Psoas muscle (tissue), 8 donors: ENCODE data around the gene MPHOSPH9. TPM values are rescaled to one million over a fixed set of nuclear protein-coding genes. Genes with fewer than 3 reads are reported as not detected.

Experiments
- ATAC-seq, 4 donors: fragments of 200-7000 bp; cut with Tn5 transposase; one replicate each; pipeline ENCODE4 v1.9.1; 2020; ENCODE audit warnings: moderate library complexity in 3 of 4, mild to moderate bottlenecking in 2 of 4
- DNase-seq, 2 donors: peaks; one replicate each; pipeline ENCODE4 v3.0.0-alpha.2; 2020
- H3K27ac ChIP-seq: fragments of 200-600 bp; one replicate; pipeline ENCODE4 v1.8.0; 2022
- H3K27me3 ChIP-seq, 3 donors: fragments of 200-600 bp in 1 of 3; one replicate each; pipeline versions ENCODE4 v1.6.1 to v1.8.0; 2013 to 2022; ENCODE audit warnings: low read length in 2 of 3, mild to moderate bottlenecking in 2 of 3, moderate library complexity in 1 of 3; ENCODE audit not compliant: insufficient read depth in 3 of 3
- H3K36me3 ChIP-seq, 2 donors: fragments of 200-600 bp in 1 of 2; one replicate each; pipeline versions ENCODE4 v1.6.1 to v1.8.0; 2013 to 2022; ENCODE audit warnings: low read depth in 1 of 2, mild to moderate bottlenecking in 1 of 2, moderate library complexity in 1 of 2; ENCODE audit not compliant: insufficient read depth in 1 of 2
- H3K4me1 ChIP-seq: fragments of 200-600 bp; one replicate; pipeline ENCODE4 v1.8.0; 2022
- H3K4me3 ChIP-seq: fragments of 200-600 bp; one replicate; pipeline ENCODE4 v1.8.0; 2022; ENCODE audit warnings: mild to moderate bottlenecking
- H3K9me3 ChIP-seq: fragments of 200-600 bp; one replicate; pipeline ENCODE4 v1.8.0; 2022
- WGBS, 3 donors: extraction: QIAGEN DNeasy Blood & Tissue Kit; methylation state at CpG; one replicate each; pipeline versions ENCODE4 v1.1.6 to v1.1.7; 2013; 5-methylcytosine and 5-hydroxymethylcytosine counted together
- intact Hi-C, 2 donors: fragments of 100-400 bp; cut with DNase I; formaldehyde crosslinking; loops; one replicate each; pipeline versions ENCODE4 v1.11.0 to v1.14.2; 2022
- polyA plus RNA-seq, 3 donors: library from polyadenylated mRNA; stranded (reverse); fragments of 200-250 nt; gene quantifications; one replicate each; pipeline ENCODE4 v1.2.3, GENCODE V29; 2013
- total RNA-seq, 4 donors: library from RNA; stranded (reverse); fragmentation: NEBNext Ultra II Directional in 2 of 4; extraction: Animal tissue kit (Norgen Biotek cat#: 25700) in 2 of 4; gene quantifications; one replicate each; pipeline versions ENCODE4 v1.2.1 to v1.2.4, GENCODE V29; 2021 to 2023
- TF ChIP-seq, protein P1 (sequence below): fragments of 200-600 bp; IDR thresholded peaks from one replicate; pipeline ENCODE4 v1.8.0; 2022; ENCODE audit warnings: antibody characterized with exemption
- donor health status: healthy with polysubstance abuse.
- donor health status: DM: no; HTN: no; CAD: no; lungs with moderate emphysema.
- donor health status: Bipolar disorder and iron deficiency.
- donor health status: healthy.
- donor health status: DM: yes; HTN: yes; CAD: no.
- donor health status: DM: no; HTN: no; CAD: no.
- donor health status: DM: no; HTN: no; CAD: no.
- donor health status: DM: yes; HTN: yes; CAD: no.

MPHOSPH9 gene
- total and polyA plus RNA-seq, 7 donors, result 3.2 to 14.4 (median 8.7) TPM

- DNase-seq, result peak; percentile 37 to 56
- Histone ChIP-seq H3K4me1 (peaks cover 15% of the 10 kb centered on the region), H3K4me3 (peak overlapping the region; percentile 30), H3K9me3 (no peaks in the 10 kb centered on the region), H3K36me3 (no peaks in the 10 kb centered on the region), H3K27ac (peak overlapping the region; percentile 74), H3K27me3 (no peaks in the 10 kb centered on the region)
- intact Hi-C loops, result no loop called here
- TF ChIP-seq, protein P1, sequence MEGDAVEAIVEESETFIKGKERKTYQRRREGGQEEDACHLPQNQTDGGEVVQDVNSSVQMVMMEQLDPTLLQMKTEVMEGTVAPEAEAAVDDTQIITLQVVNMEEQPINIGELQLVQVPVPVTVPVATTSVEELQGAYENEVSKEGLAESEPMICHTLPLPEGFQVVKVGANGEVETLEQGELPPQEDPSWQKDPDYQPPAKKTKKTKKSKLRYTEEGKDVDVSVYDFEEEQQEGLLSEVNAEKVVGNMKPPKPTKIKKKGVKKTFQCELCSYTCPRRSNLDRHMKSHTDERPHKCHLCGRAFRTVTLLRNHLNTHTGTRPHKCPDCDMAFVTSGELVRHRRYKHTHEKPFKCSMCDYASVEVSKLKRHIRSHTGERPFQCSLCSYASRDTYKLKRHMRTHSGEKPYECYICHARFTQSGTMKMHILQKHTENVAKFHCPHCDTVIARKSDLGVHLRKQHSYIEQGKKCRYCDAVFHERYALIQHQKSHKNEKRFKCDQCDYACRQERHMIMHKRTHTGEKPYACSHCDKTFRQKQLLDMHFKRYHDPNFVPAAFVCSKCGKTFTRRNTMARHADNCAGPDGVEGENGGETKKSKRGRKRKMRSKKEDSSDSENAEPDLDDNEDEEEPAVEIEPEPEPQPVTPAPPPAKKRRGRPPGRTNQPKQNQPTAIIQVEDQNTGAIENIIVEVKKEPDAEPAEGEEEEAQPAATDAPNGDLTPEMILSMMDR, result no peak
- WGBS, 3 donors, result 30 to 47% (median 30%) methylated on average over 12 of the region's 12 CpGs
- ATAC-seq, result peak; percentile 85 to 94 (median 92)
Observed at GRCh38 chr12:123131879-123132402, 101.0 kb downstream of the MPHOSPH9 start.

DNA sequence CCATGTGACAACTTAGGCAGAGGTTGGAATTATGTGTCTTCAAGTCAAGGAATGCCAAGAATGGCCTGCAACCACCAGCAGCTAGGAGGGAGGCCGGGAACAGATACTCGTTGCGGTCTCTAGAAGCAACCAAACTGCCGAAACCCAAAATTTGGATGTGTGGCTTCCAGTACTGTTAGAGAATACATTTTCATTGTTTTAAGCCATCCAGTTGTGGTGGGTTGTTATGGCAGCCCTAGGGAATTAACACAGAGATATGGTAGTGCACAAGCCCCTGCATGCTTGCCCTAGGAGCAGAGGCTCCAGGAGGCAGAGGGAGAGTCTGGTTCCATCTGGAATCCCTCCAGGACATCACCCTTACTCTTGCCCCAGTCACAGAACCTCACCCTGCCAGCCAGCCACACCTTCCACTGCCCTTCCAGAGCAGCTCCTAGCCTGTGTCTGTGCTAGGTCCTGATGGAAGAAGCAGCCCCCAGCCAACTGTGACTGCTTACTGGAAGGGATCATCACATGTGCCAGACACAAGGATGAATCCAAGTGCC lies 101.6 kb downstream of the MPHOSPH9 start:
- no peaks in the 10 kb centered on the region for H3K36me3 ChIP-seq
- peak overlapping the region; percentile 30 for H3K4me3 ChIP-seq
- no peaks in the 10 kb centered on the region for H3K27me3 ChIP-seq
- peaks cover 21% of the 10 kb centered on the region for H3K4me1 ChIP-seq
- peak; percentile 26 to 73 (median 41) for ATAC-seq
- H3K27ac ChIP-seq, result peak overlapping the region; percentile 74
- H3K9me3 ChIP-seq, result no peaks in the 10 kb centered on the region
- TF ChIP-seq, protein P1, result no peak
- DNase-seq, result no peak
- 66 to 93% (median 81%) methylated on average over 4 of the region's 4 CpGs for WGBS, 3 donors
- intact Hi-C loops, result no loop called here

DNA sequence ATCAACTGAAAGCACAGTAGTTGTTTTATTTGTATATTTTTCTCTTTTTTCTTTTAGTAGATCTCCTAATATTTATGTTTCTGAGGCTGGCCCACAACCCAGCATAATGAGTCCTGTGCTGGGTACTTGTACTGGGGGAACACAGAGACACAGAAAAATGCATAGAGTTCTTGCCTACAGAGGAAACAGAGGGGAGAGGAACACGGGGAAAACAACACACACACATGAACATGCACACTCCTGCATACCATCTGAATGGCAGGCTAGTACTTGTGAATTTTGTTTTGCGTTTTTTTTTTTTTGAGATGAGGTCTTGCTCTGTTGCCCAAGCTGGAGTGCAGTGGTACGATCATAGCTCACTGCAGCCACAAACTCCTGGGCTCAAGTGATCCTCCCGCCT lies 103.3 kb downstream of the MPHOSPH9 start:
- H3K27ac ChIP-seq, result no peak overlapping the region
- no peaks in the 10 kb centered on the region for H3K9me3 ChIP-seq
- WGBS, 3 donors, result 88 to 91% (median 90%) methylated on average over 4 of the region's 4 CpGs
- H3K27me3 ChIP-seq, result no peaks in the 10 kb centered on the region
- TF ChIP-seq, protein P1, result no peak
- no peak overlapping the region for H3K4me3 ChIP-seq
- intact Hi-C loops, result no loop called here
- DNase-seq (no peak), ATAC-seq (no peak)
- no peaks in the 10 kb centered on the region for H3K36me3 ChIP-seq
- peaks cover 26% of the 10 kb centered on the region for H3K4me1 ChIP-seq

DNA sequence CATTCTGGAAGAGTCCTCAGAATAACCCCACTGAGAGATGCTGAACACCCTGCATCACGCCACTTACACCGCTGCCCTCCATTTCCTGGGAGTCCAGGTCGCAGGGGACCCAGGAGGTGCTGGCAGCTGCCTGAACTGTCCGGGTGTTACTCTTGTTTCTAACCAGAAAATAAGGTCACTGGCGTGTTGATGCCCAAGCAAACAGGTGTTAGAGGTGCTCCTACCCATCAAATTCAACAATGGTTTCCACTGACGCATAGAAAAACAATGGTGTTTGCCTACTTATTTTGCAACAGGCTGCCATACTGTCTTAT lies 105.8 kb downstream of the MPHOSPH9 start:
- peaks cover 23% of the 10 kb centered on the region for H3K4me1 ChIP-seq

More for the DNA sequence above, 105.8 kb downstream of the MPHOSPH9 start:
- H3K36me3 ChIP-seq, result no peaks in the 10 kb centered on the region
- no peaks in the 10 kb centered on the region for H3K9me3 ChIP-seq
- ATAC-seq, result no peak
- no peak for DNase-seq
- peak overlapping the region; percentile 25 for H3K27ac ChIP-seq
- intact Hi-C loops, result no loop called here
- 87 to 89% (median 88%) methylated on average over 6 of the region's 6 CpGs for WGBS, 3 donors
- H3K4me3 ChIP-seq, result no peak overlapping the region
- no peaks in the 10 kb centered on the region for H3K27me3 ChIP-seq
- TF ChIP-seq, protein P1, result no peak
